Peyer's patch (tissue), 4 donors: ENCODE measurements around the gene SLC25A21.

ENCODE experiments used
- CTCF ChIP-seq, 6 experiments: fragments of 450-650 bp in 4 of 6; fragments of 200-600 bp in 2 of 6; sonication (generic) in 1 of 6; IDR thresholded peaks; one replicate each; pipeline ENCODE4 v1.5.1; 2017 to 2019; ENCODE audit warnings: antibody characterized with exemption in 6 of 6, mild to moderate bottlenecking in 3 of 6, moderate library complexity in 1 of 6
- POLR2A ChIP-seq, 2 donors: fragments of 450-650 bp; IDR thresholded peaks; one replicate each; pipeline ENCODE4 v1.5.1; 2017; ENCODE audit warnings: antibody characterized with exemption in 2 of 2, mild to moderate bottlenecking in 2 of 2, moderate library complexity in 2 of 2

GRCh38 chr14:36659010-36659821 lies 513.2 kb downstream of the SLC25A21 start:
- TF ChIP-seq CTCF (IDR thresholded peaks at IDR 0.05), result no peak
- no peak for TF ChIP-seq POLR2A (IDR thresholded peaks at IDR 0.05)
